HepG2 (cell line): ENCODE measurements around the gene ANKRD39. TPM values are rescaled to one million over a fixed set of nuclear protein-coding genes. Genes with fewer than 3 reads are reported as not detected.

Experiments
- ATAC-seq: fragments of 200-7000 bp; cut with Tn5 transposase; 3 replicates; pipeline ENCODE4 v1.9.1; 2020; ENCODE audit warnings: mild to moderate bottlenecking, moderate library complexity
- BruUV-seq: library from RNA; stranded (reverse); fragments of 400-500 nt; replicated peaks from 2 replicates; lab custom pipeline; 2021; lab: Mats Ljungman, UMichigan
- CTCF ChIA-PET: fragments of 300-600 bp; formaldehyde crosslinking; extraction: SDS; loops from one replicate; lab custom pipeline; 2021; ENCODE audit warnings: low total read pairs, inconsistent platforms, low intra/inter-chr PET ratio; lab: Yijun Ruan, JAX
- POLR2A ChIA-PET: fragments of 350-600 bp; sonication (Branson Sonifier 250); formaldehyde crosslinking; loops from one replicate; lab custom pipeline; 2020; ENCODE audit warnings: antibody characterized with exemption, inconsistent platforms; lab: Yijun Ruan, JAX
- DNase-seq: peaks from one replicate; pipeline ENCODE4 v3.0.0-alpha.2; 2015; ENCODE audit warnings: low spot score
- FAIRE-seq: peaks from 3 replicates; lab custom pipeline; 2011; peaks lifted over from hg19 to GRCh38; lab: Jason Lieb, UNC
- H2AFZ ChIP-seq: one replicate; pipeline ENCODE4 v1.6.1; 2011; ENCODE audit warnings: low read length, inconsistent platforms
- H3K27ac ChIP-seq: fragments of 300-600 bp; 3 replicates; pipeline ENCODE4 v1.8.0; 2011; ENCODE audit warnings: mixed run types, mild to moderate bottlenecking, mixed read lengths, low read length, inconsistent platforms; ENCODE audit not compliant: insufficient read depth; ENCODE audit errors: extremely low read length
- H3K27me3 ChIP-seq, 2 experiments: fragments of 200-600 bp in 1 of 2; 2 replicates in 1 of 2; 3 replicates in 1 of 2; pipeline versions ENCODE4 v1.6.0 to v1.8.0; 2011; ENCODE audit warnings: low read length in 2 of 2, mild to moderate bottlenecking in 2 of 2, moderate library complexity in 2 of 2, inconsistent platforms in 1 of 2; ENCODE audit not compliant: insufficient read depth in 2 of 2, control insufficient read depth in 1 of 2
- H3K36me3 ChIP-seq, 2 experiments: fragments of 200-600 bp in 1 of 2; replicated peaks in 1 of 2; 2 replicates in 1 of 2; 3 replicates in 1 of 2; pipeline versions ENCODE4 v1.5.1 to v1.8.0; 2011; ENCODE audit warnings: low read length in 2 of 2, inconsistent platforms in 1 of 2; ENCODE audit not compliant: insufficient read depth in 2 of 2, control insufficient read depth in 1 of 2
- H3K4me1 ChIP-seq: 2 replicates; pipeline ENCODE4 v1.5.1; 2012; ENCODE audit warnings: low read length, inconsistent platforms; ENCODE audit not compliant: insufficient read depth
- H3K4me2 ChIP-seq: 2 replicates; pipeline ENCODE4 v1.6.0; 2011; ENCODE audit warnings: low read depth, low read length, inconsistent platforms
- H3K4me3 ChIP-seq, 3 experiments: fragments of 200-600 bp in 1 of 3; sonication (generic), shearing (Covaris generic) in 1 of 3; replicated peaks in 1 of 3; 2 replicates each; pipeline ENCODE4 v1.5.1; 2011 to 2016; ENCODE audit warnings: low read length in 3 of 3, inconsistent platforms in 2 of 3, low read depth in 2 of 3, mild to moderate bottlenecking in 2 of 3, control low read depth in 1 of 3, mixed read lengths in 1 of 3; ENCODE audit not compliant: insufficient read depth in 1 of 3
- H3K79me2 ChIP-seq: one replicate; pipeline ENCODE4 v1.6.1; 2011; ENCODE audit warnings: low read length, inconsistent platforms; ENCODE audit not compliant: insufficient read depth
- H3K9ac ChIP-seq: 2 replicates; pipeline ENCODE4 v1.6.0; 2011; ENCODE audit warnings: mild to moderate bottlenecking, low read depth, low read length, inconsistent platforms; ENCODE audit not compliant: insufficient read depth
- H3K9me3 ChIP-seq: 2 replicates; pipeline ENCODE4 v1.5.1; 2012; ENCODE audit warnings: mild to moderate bottlenecking, low read length
- H4K20me1 ChIP-seq: 2 replicates; pipeline ENCODE4 v1.6.0; 2011; ENCODE audit warnings: inconsistent platforms, mild to moderate bottlenecking, low read length, moderate library complexity; ENCODE audit not compliant: insufficient read depth
- AGO1 ChIP-seq: fragments of 200-400 bp; formaldehyde crosslinking; IDR thresholded peaks from 2 replicates; pipeline ENCODE4 v1.6.1; 2017; ENCODE audit warnings: mild to moderate bottlenecking, low read depth, low read length, moderate library complexity; ENCODE audit not compliant: poor library complexity, severe bottlenecking
- ATF1 ChIP-seq: IDR thresholded peaks from 2 replicates; pipeline ENCODE4 v1.6.1; 2016; ENCODE audit warnings: mild to moderate bottlenecking, control low read depth
- FLYWCH1 ChIP-seq: sonication (generic); formaldehyde crosslinking; IDR thresholded peaks from 2 replicates; pipeline ENCODE4 v1.8.1; 2023; ENCODE audit warnings: mild to moderate bottlenecking, missing genetic modification reagents
- FOXJ3 ChIP-seq: sonication (generic); formaldehyde crosslinking; IDR thresholded peaks from 2 replicates; pipeline ENCODE4 v1.4.0; 2020; ENCODE audit warnings: missing genetic modification reagents, mild to moderate bottlenecking, borderline replicate concordance
- PHF8 ChIP-seq: sonication (generic); formaldehyde crosslinking; IDR thresholded peaks from 2 replicates; pipeline ENCODE4 v1.5.0; 2020; ENCODE audit warnings: missing genetic modification reagents
- SRY ChIP-seq: sonication (generic); formaldehyde crosslinking; IDR thresholded peaks from 2 replicates; pipeline ENCODE4 v1.8.0; 2022; ENCODE audit warnings: mild to moderate bottlenecking, missing genetic modification reagents
- THAP11 ChIP-seq: IDR thresholded peaks from 2 replicates; pipeline ENCODE4 v1.6.1; 2016; ENCODE audit warnings: missing biosample characterization, missing genetic modification reagents
- ZMYM2 ChIP-seq: sonication (generic); formaldehyde crosslinking; IDR thresholded peaks from 2 replicates; pipeline ENCODE4 v1.8.0; 2022; ENCODE audit warnings: mild to moderate bottlenecking, missing genetic modification reagents
- ZNF333 ChIP-seq: sonication (generic); formaldehyde crosslinking; IDR thresholded peaks from 2 replicates; pipeline ENCODE4 v1.4.0; 2020; ENCODE audit warnings: mild to moderate bottlenecking, missing genetic modification reagents, borderline replicate concordance
- ZNF350 ChIP-seq: sonication (generic); formaldehyde crosslinking; IDR thresholded peaks from 2 replicates; pipeline ENCODE4 v1.4.0; 2020; ENCODE audit warnings: mild to moderate bottlenecking, low read depth, missing genetic modification reagents, borderline replicate concordance
- ZNF737 ChIP-seq: sonication (generic); formaldehyde crosslinking; IDR thresholded peaks from 2 replicates; pipeline ENCODE4 v1.5.0; 2020; ENCODE audit warnings: missing genetic modification reagents, mild to moderate bottlenecking, borderline replicate concordance
- WGBS: methylation state at CpG from one replicate; pipeline ENCODE4 v1.1.6; 2017; ENCODE audit warnings: low lambda C conversion rate; 5-methylcytosine and 5-hydroxymethylcytosine counted together
- in situ Hi-C: cut with HindIII; loops from 2 replicates; pipeline ENCODE4 v1.10.0; 2017; ENCODE audit warnings: low pct_unique_long_range_greater_than_20kb; ENCODE audit not compliant: extremely low pct_ligation_motif_present
- intact Hi-C: fragments of 100-400 bp; cut with micrococcal nuclease; formaldehyde crosslinking; loops from one replicate; pipeline ENCODE4 v1.10.0; 2022; ENCODE audit not compliant: unreplicated experiment
- polyA plus RNA-seq, 8 experiments: library from polyadenylated mRNA; depleted of rRNA in 3 of 8; stranded (reverse) in 7 of 8; unstranded in 1 of 8; fragments of >200 nt; fragmentation: Illumina TruSeq in 4 of 8; extraction: Trizol in 4 of 8; gene quantifications; 2 replicates each; pipeline versions ENCODE4 v1.2.1 to v1.2.3, GENCODE V29; 2011 to 2016; ENCODE audit warnings: low read depth in 4 of 8, missing spikeins in 1 of 8, mixed read lengths in 1 of 8; ENCODE audit not compliant: insufficient read depth in 1 of 8
- total RNA-seq, 5 experiments: library from RNA; depleted of rRNA; stranded (reverse); fragments of >200 nt; fragmentation: Illumina TruSeq; extraction: Trizol; gene quantifications; 2 replicates each; pipeline ENCODE4 v1.2.3, GENCODE V29; 2016; ENCODE audit warnings: low read depth in 1 of 5
- TF ChIP-seq, protein P1 (sequence below): sonication (generic); formaldehyde crosslinking; IDR thresholded peaks from 2 replicates; pipeline ENCODE4 v1.9.0; 2021; ENCODE audit warnings: missing genetic modification reagents, borderline replicate concordance
- TF ChIP-seq, protein P2 (sequence below): sonication (generic); formaldehyde crosslinking; IDR thresholded peaks from 2 replicates; pipeline ENCODE4 v1.4.0; 2020; ENCODE audit warnings: missing genetic modification reagents, borderline replicate concordance
- TF ChIP-seq, protein P3 (sequence below): sonication (generic); formaldehyde crosslinking; IDR thresholded peaks from 2 replicates; pipeline ENCODE4 v1.5.1; 2020; ENCODE audit warnings: missing genetic modification reagents, mild to moderate bottlenecking, borderline replicate concordance

The ANKRD39 gene
- total and polyA plus RNA-seq, 2 of the 13 experiments (the other 11 are each of a cell fraction or from before 2014, with no cell fraction given): 23.2 to 24.8 TPM

DNA sequence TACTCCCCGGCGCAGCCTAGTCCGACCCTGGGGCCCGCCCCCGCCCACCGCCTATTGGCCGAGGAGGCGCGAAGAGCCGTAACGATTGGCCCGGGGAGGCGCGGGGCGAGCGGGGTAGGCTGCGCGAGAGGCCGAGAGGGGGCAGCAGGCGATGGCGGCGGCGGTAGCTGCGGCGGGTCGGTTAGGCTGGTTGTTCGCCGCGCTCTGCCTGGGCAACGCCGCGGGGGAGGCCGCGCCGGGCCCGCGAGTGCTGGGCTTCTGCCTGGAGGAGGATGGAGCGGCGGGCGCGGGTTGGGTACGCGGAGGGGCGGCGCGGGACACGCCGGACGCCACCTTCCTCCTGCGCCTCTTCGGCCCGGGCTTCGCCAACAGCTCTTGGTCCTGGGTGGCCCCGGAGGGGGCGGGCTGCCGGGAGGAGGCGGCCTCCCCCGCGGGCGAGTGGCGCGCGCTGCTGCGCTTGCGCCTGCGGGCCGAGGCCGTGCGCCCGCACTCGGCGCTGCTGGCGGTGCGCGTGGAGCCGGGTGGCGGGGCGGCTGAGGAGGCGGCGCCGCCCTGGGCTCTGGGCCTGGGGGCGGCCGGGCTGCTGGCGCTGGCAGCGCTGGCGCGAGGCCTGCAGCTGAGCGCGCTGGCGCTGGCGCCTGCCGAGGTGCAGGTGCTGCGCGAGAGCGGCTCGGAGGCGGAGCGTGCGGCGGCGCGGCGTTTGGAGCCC is 41.5 kb downstream of the ANKRD39 start, which contains the start of gene CNNM3:
Gene CNNM3, plus strand, starts transcription at position 142 of the 709 bp plus-strand sequence. Its CDS starts 10 bp downstream, at position 152.
- POLR2A ChIA-PET: interaction anchor here (0.8 to 7.4 kb wide), 17 partner anchors 10 to 279 kb away, joined by 3 to 99 read pairs (median 4); partner anchors contain the start of genes ANKRD39 and CNNM4
- 2% methylated on average over 12 of the region's 103 CpGs for WGBS
- TF ChIP-seq, protein P1, sequence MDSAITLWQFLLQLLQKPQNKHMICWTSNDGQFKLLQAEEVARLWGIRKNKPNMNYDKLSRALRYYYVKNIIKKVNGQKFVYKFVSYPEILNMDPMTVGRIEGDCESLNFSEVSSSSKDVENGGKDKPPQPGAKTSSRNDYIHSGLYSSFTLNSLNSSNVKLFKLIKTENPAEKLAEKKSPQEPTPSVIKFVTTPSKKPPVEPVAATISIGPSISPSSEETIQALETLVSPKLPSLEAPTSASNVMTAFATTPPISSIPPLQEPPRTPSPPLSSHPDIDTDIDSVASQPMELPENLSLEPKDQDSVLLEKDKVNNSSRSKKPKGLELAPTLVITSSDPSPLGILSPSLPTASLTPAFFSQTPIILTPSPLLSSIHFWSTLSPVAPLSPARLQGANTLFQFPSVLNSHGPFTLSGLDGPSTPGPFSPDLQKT (CRISPR knock-in tag): no peak
- TF ChIP-seq, protein P2, sequence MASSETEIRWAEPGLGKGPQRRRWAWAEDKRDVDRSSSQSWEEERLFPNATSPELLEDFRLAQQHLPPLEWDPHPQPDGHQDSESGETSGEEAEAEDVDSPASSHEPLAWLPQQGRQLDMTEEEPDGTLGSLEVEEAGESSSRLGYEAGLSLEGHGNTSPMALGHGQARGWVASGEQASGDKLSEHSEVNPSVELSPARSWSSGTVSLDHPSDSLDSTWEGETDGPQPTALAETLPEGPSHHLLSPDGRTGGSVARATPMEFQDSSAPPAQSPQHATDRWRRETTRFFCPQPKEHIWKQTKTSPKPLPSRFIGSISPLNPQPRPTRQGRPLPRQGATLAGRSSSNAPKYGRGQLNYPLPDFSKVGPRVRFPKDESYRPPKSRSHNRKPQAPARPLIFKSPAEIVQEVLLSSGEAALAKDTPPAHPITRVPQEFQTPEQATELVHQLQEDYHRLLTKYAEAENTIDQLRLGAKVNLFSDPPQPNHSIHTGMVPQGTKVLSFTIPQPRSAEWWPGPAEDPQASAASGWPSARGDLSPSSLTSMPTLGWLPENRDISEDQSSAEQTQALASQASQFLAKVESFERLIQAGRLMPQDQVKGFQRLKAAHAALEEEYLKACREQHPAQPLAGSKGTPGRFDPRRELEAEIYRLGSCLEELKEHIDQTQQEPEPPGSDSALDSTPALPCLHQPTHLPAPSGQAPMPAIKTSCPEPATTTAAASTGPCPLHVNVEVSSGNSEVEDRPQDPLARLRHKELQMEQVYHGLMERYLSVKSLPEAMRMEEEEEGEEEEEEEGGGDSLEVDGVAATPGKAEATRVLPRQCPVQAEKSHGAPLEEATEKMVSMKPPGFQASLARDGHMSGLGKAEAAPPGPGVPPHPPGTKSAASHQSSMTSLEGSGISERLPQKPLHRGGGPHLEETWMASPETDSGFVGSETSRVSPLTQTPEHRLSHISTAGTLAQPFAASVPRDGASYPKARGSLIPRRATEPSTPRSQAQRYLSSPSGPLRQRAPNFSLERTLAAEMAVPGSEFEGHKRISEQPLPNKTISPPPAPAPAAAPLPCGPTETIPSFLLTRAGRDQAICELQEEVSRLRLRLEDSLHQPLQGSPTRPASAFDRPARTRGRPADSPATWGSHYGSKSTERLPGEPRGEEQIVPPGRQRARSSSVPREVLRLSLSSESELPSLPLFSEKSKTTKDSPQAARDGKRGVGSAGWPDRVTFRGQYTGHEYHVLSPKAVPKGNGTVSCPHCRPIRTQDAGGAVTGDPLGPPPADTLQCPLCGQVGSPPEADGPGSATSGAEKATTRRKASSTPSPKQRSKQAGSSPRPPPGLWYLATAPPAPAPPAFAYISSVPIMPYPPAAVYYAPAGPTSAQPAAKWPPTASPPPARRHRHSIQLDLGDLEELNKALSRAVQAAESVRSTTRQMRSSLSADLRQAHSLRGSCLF: no peak
- TF ChIP-seq, protein P3, sequence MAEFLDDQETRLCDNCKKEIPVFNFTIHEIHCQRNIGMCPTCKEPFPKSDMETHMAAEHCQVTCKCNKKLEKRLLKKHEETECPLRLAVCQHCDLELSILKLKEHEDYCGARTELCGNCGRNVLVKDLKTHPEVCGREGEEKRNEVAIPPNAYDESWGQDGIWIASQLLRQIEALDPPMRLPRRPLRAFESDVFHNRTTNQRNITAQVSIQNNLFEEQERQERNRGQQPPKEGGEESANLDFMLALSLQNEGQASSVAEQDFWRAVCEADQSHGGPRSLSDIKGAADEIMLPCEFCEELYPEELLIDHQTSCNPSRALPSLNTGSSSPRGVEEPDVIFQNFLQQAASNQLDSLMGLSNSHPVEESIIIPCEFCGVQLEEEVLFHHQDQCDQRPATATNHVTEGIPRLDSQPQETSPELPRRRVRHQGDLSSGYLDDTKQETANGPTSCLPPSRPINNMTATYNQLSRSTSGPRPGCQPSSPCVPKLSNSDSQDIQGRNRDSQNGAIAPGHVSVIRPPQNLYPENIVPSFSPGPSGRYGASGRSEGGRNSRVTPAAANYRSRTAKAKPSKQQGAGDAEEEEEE (CRISPR knock-in tag): no peak
- no peak for TF ChIP-seq AGO1
- TF ChIP-seq PHF8: peak; percentile 78
- peak; percentile 79 for TF ChIP-seq THAP11 (CRISPR knock-in tag)
- TF ChIP-seq FOXJ3 (CRISPR knock-in tag): no peak
- TF ChIP-seq ZMYM2 (CRISPR knock-in tag): no peak
- no peak for TF ChIP-seq FLYWCH1 (CRISPR knock-in tag)
- TF ChIP-seq ATF1: no peak
- no peak for TF ChIP-seq ZNF333 (CRISPR knock-in tag)
- TF ChIP-seq ZNF737: no peak
- no peak for TF ChIP-seq SRY (CRISPR knock-in tag)
- TF ChIP-seq ZNF350 (CRISPR knock-in tag): no peak

More for the DNA sequence above, 41.5 kb downstream of the ANKRD39 start, which contains the start of gene CNNM3:
- intact Hi-C loops (loop anchor here (5.0 kb wide), 3 partner anchors 54 to 214 kb away; partner anchors contain the start of genes CNNM4 and KANSL3), in situ Hi-C loops (no loop called here)
- Histone ChIP-seq H3K9me3 (no peaks in the 10 kb centered on the region), H3K36me3 (peaks cover 1 to 12% of the 10 kb centered on the region in 2 experiments; a peak in 4 of 5 replicates), H3K79me2 (peaks cover 52% of the 10 kb centered on the region), H3K27me3 (no peaks in the 10 kb centered on the region; a peak in 1 of 5 replicates), H3K4me3 (peak within 1 kb of the TSS; percentile 87 to 96 (median 91)), H3K9ac (peak within 1 kb of the TSS; percentile 87), H2AFZ (peak within 1 kb of the TSS; percentile 11), H3K4me2 (peak within 1 kb of the TSS; percentile 100), H3K4me1 (peaks cover 72% of the 10 kb centered on the region), H3K27ac (peak within 1 kb of the TSS; percentile 92), H4K20me1 (peaks cover 39% of the 10 kb centered on the region)
- FAIRE-seq (no peak), ATAC-seq (peak; percentile 87), DNase-seq (peak; percentile 91)
- CTCF ChIA-PET: no interaction called here
- BruUV-seq: no TSS peak
